GM21515 (cell line): Measurements from ENCODE around the gene AMBP.

Experiments
- ATAC-seq: cut with Tn5 transposase; IDR thresholded peaks from one replicate; pipeline ENCODE4 v1.9.1; 2021; ENCODE audit not compliant: unreplicated experiment

The AMBP gene

DNA sequence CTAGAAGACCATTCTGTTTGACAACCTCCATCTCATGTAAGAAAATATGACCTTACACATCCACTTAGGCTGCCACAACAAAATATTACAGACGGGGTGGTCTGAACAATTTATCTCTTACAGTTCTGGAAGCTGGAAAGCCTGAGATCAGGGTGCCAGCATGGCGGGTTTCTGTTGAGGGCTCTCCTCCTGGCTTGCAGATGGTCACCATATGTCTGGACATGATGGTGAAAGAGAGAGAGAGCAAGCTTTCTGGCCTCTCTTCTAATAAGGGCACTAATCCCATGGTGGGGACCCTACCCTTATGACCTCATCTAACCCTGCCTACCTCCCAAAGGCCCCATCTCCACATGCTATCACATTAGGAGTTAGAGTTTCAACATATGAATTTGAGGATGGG, 66.0 kb downstream of the AMBP start:
- ATAC-seq, result no peak

DNA sequence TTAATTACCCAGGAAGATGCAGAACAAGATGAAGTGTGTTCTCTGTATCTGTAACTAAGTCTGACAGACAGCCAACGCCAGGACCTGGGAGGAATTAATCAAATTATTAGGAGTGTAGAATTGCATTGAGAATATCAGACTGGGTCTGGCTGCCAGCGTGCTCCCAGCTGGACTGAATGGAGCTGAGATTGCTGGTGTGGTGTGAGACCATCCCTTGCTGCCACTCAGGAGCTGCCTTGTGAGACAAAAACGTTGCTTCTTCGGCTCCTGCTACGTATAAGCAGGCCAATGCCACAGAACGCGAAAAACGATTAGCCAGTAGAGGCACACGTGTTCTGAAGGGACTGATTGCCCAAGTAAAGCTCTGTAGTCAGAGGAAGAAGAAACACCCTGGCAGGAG, 66.8 kb downstream of the AMBP start:
- ATAC-seq, result no peak
